OCI-LY7 (cell line): ENCODE data around the gene MSRB1. TPM values are rescaled to one million over a fixed set of nuclear protein-coding genes. Genes with fewer than 3 reads are reported as not detected.

Experiments
- BruUV-seq: library from RNA; stranded (reverse); fragments of 400-500 nt; replicated peaks from 2 replicates; lab custom pipeline; 2021; lab: Mats Ljungman, UMichigan
- CTCF ChIA-PET: fragments of 300-600 bp; sonication (Branson Sonifier 250); formaldehyde crosslinking; loops from one replicate; lab custom pipeline; 2022; ENCODE audit warnings: antibody characterized with exemption; ENCODE audit not compliant: unreplicated experiment; lab: Charles Lee
- POLR2A ChIA-PET: fragments of 300-600 bp; sonication (Branson Sonifier 250); formaldehyde crosslinking; loops from one replicate; lab custom pipeline; 2022; ENCODE audit warnings: antibody characterized with exemption; lab: Charles Lee
- DNase-seq: peaks from one replicate; pipeline ENCODE4 v3.0.0-alpha.2; 2015; ENCODE audit warnings: low spot score
- H2AFZ ChIP-seq: fragments of 200-600 bp; sonication (generic), shearing (Covaris generic); 2 replicates; pipeline ENCODE4 v1.6.1; 2014; ENCODE audit warnings: mild to moderate bottlenecking, antibody characterized with exemption, low read length, moderate library complexity
- H3K27ac ChIP-seq: fragments of 200-600 bp; sonication (generic); 2 replicates; pipeline ENCODE4 v1.5.1; 2014; ENCODE audit warnings: mixed run types, low read depth, mild to moderate bottlenecking, moderate library complexity, low read length, inconsistent platforms; ENCODE audit not compliant: poor library complexity, severe bottlenecking
- H3K36me3 ChIP-seq: fragments of 200-600 bp; sonication (generic); 2 replicates; pipeline ENCODE4 v1.6.1; 2014; ENCODE audit warnings: mild to moderate bottlenecking, antibody characterized with exemption, low read length, moderate library complexity, mixed read lengths; ENCODE audit not compliant: insufficient read depth
- H3K4me1 ChIP-seq: fragments of 200-600 bp; sonication (generic); 2 replicates; pipeline ENCODE4 v1.5.1; 2014; ENCODE audit warnings: mild to moderate bottlenecking, low read length; ENCODE audit not compliant: insufficient read depth, poor library complexity, severe bottlenecking
- H3K4me2 ChIP-seq: fragments of 200-600 bp; sonication (generic); 2 replicates; pipeline ENCODE4 v1.6.1; 2014; ENCODE audit warnings: mild to moderate bottlenecking, low read length
- H3K4me3 ChIP-seq: fragments of 200-600 bp; sonication (generic); 2 replicates; pipeline ENCODE4 v1.5.1; 2014; ENCODE audit warnings: mild to moderate bottlenecking, low read depth, low read length; ENCODE audit not compliant: poor library complexity, severe bottlenecking
- H3K79me2 ChIP-seq: fragments of 200-600 bp; sonication (generic); 2 replicates; pipeline ENCODE4 v1.6.1; 2016; ENCODE audit warnings: low read depth, mild to moderate bottlenecking, low read length, moderate library complexity, mixed read lengths; ENCODE audit not compliant: insufficient read depth
- H3K9me2 ChIP-seq: fragments of 200-600 bp; sonication (generic); 2 replicates; pipeline ENCODE4 v1.6.1; 2016; ENCODE audit warnings: mild to moderate bottlenecking, low read length, mixed read lengths; ENCODE audit not compliant: insufficient read depth
- H3K9me3 ChIP-seq: fragments of 200-600 bp; sonication (generic); 2 replicates; pipeline ENCODE4 v1.6.1; 2014; ENCODE audit warnings: mild to moderate bottlenecking, mixed run types, low read length, mixed read lengths
- H4K20me1 ChIP-seq: fragments of 200-600 bp; sonication (generic); 2 replicates; pipeline ENCODE4 v1.6.1; 2014; ENCODE audit warnings: mild to moderate bottlenecking, antibody characterized with exemption, low read length, moderate library complexity, mixed read lengths; ENCODE audit not compliant: insufficient read depth
- CTCF ChIP-seq: fragments of 200-600 bp; sonication (generic); conservative IDR thresholded peaks from 2 replicates; pipeline ENCODE4 v1.5.1; 2014; ENCODE audit warnings: mild to moderate bottlenecking, antibody characterized with exemption, low read length, moderate library complexity, mixed read lengths
- EZH2phosphoT487 ChIP-seq: fragments of 200-600 bp; sonication (generic); IDR thresholded peaks from 2 replicates; pipeline ENCODE4 v1.6.1; 2018; ENCODE audit warnings: low read depth, borderline replicate concordance, mild to moderate bottlenecking, mixed run types, antibody characterized with exemption, low read length, moderate library complexity, mixed read lengths
- intact Hi-C: fragments of 100-400 bp; cut with micrococcal nuclease; formaldehyde crosslinking; loops from one replicate; pipeline ENCODE4 v1.10.0; 2022; ENCODE audit not compliant: unreplicated experiment
- total RNA-seq, 2 experiments: library from RNA; depleted of rRNA in 1 of 2; stranded (reverse); fragments of >200 nt in 1 of 2; shearing (Covaris generic) in 1 of 2; gene quantifications; 2 replicates each; pipeline ENCODE4 v1.2.3, GENCODE V29; 2014 to 2022

Gene MSRB1
- total RNA-seq, 2 experiments from 2014 or later, result 9.0 to 17.6 TPM

GRCh38 chr16:1975432-1976215 is 32.6 kb upstream of the MSRB1 start:
- TF ChIP-seq CTCF (no peak), EZH2phosphoT487 (no peak)
- BruUV-seq, result no TSS peak
- H3K36me3 ChIP-seq, result peaks cover 54% of the 10 kb centered on the region

DNA sequence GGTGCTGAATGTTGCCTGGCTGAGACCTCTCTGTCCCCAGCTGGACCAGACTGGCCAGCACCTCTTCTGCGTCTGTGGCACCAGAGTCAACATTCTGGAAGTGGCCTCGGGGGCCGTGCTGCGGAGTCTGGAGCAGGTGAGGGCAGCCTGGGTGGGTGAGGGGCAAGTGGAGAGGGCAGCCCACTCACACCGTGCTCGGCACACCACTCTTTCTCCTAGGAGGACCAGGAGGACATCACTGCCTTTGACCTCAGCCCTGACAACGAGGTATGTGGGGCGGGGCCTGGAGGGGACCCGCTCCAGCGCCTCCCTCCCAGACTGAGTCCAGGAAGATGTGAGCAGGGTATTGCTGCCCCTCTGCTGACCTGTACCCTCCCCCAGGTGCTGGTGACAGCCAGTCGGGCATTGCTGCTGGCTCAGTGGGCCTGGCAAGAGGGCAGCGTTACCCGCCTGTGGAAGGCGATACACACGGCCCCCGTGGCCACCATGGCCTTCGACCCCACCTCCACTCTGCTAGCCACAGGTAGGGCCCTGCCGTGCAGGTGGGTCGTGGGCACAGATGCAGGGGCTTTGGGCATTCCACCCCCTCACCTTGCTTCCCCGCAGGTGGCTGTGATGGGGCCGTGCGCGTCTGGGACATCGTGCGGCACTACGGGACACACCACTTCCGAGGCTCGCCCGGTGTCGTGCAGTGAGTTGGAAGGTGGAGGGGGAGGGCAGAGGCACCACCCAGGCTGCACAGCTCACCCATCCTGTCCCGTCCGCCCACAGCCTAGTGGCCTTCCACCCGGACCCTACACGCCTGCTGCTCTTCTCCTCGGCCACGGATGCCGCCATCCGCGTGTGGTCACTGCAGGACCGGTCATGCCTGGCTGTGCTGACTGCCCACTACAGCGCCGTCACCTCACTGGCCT is 31.4 kb upstream of the MSRB1 start:
- Histone ChIP-seq H4K20me1 (no peaks in the 10 kb centered on the region), H3K9me2 (no peaks in the 10 kb centered on the region), H3K36me3 (peaks cover 51% of the 10 kb centered on the region), H3K4me2 (no peak overlapping the region), H2AFZ (no peak overlapping the region), H3K79me2 (peaks cover 28% of the 10 kb centered on the region), H3K4me3 (no peak overlapping the region), H3K9me3 (no peaks in the 10 kb centered on the region), H3K4me1 (peaks cover 12% of the 10 kb centered on the region), H3K27ac (no peak overlapping the region)
- CTCF ChIA-PET, result no interaction called here
- DNase-seq, result no peak
- TF ChIP-seq EZH2phosphoT487, result no peak
- TF ChIP-seq CTCF, result no peak
- no TSS peak for BruUV-seq
- intact Hi-C loops, result no loop called here
- POLR2A ChIA-PET, result no interaction called here

More at GRCh38 chr16:1975432-1976215, 32.6 kb upstream of the MSRB1 start:
- H3K4me3 ChIP-seq, result no peak overlapping the region
- H3K79me2 ChIP-seq, result peaks cover 28% of the 10 kb centered on the region
- CTCF ChIA-PET, result no interaction called here
- no peaks in the 10 kb centered on the region for H3K9me3 ChIP-seq
- no peak overlapping the region for H3K27ac ChIP-seq
- H4K20me1 ChIP-seq, result no peaks in the 10 kb centered on the region
- DNase-seq, result no peak
- H3K4me2 ChIP-seq, result no peak overlapping the region
- intact Hi-C loops, result no loop called here
- no peaks in the 10 kb centered on the region for H3K9me2 ChIP-seq
- POLR2A ChIA-PET, result no interaction called here
- peaks cover 12% of the 10 kb centered on the region for H3K4me1 ChIP-seq
- no peak overlapping the region for H2AFZ ChIP-seq
